Ishikawa (cell line): Measurements from ENCODE around the gene AGPAT3.

Source experiments
- CEBPB ChIP-seq: IDR thresholded peaks from 2 replicates; pipeline ENCODE4 v1.6.1; 2012
- CREB1 ChIP-seq: IDR thresholded peaks from 2 replicates; pipeline ENCODE4 v1.6.1; 2012; ENCODE audit warnings: low read depth
- EGR1 ChIP-seq: IDR thresholded peaks from 2 replicates; pipeline ENCODE4 v1.6.1; 2012
- EP300 ChIP-seq: IDR thresholded peaks from 2 replicates; pipeline ENCODE4 v1.6.1; 2012; ENCODE audit warnings: borderline replicate concordance
- FOXM1 ChIP-seq: IDR thresholded peaks from 2 replicates; pipeline ENCODE4 v1.6.1; 2012; ENCODE audit warnings: low read depth, borderline replicate concordance
- NFIC ChIP-seq: IDR thresholded peaks from 2 replicates; pipeline ENCODE4 v1.6.1; 2012
- RAD21 ChIP-seq: IDR thresholded peaks from 2 replicates; pipeline ENCODE4 v1.6.1; 2012; ENCODE audit warnings: low read depth
- REST ChIP-seq: IDR thresholded peaks from 2 replicates; pipeline ENCODE4 v1.6.1; 2012; ENCODE audit warnings: low read depth, mild to moderate bottlenecking
- TAF1 ChIP-seq: IDR thresholded peaks from 2 replicates; pipeline ENCODE4 v1.6.1; 2012; ENCODE audit warnings: low read depth, mild to moderate bottlenecking
- TCF12 ChIP-seq: IDR thresholded peaks from 2 replicates; pipeline ENCODE4 v1.6.1; 2012; ENCODE audit warnings: low read depth
- TEAD4 ChIP-seq: IDR thresholded peaks from 2 replicates; pipeline ENCODE4 v1.6.1; 2012
- YY1 ChIP-seq: IDR thresholded peaks from 2 replicates; pipeline ENCODE4 v1.6.1; 2012; ENCODE audit warnings: low read depth
- ZBTB7A ChIP-seq: IDR thresholded peaks from 2 replicates; pipeline ENCODE4 v1.6.1; 2012; ENCODE audit warnings: low read depth
- TF ChIP-seq, protein P1 (sequence below): IDR thresholded peaks from 2 replicates; pipeline ENCODE4 v1.6.1; 2012
- TF ChIP-seq, protein P2 (sequence below): IDR thresholded peaks from 2 replicates; pipeline ENCODE4 v1.6.1; 2012

AGPAT3 gene

GRCh38 chr21:43910460-43910859 lies 45.4 kb downstream of the AGPAT3 start:
- TF ChIP-seq, protein P1, sequence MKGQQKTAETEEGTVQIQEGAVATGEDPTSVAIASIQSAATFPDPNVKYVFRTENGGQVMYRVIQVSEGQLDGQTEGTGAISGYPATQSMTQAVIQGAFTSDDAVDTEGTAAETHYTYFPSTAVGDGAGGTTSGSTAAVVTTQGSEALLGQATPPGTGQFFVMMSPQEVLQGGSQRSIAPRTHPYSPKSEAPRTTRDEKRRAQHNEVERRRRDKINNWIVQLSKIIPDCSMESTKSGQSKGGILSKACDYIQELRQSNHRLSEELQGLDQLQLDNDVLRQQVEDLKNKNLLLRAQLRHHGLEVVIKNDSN = no peak
- no peak for TF ChIP-seq FOXM1
- TF ChIP-seq RAD21 = no peak
- no peak for TF ChIP-seq TAF1
- no peak for TF ChIP-seq TEAD4
- TF ChIP-seq TCF12 = no peak
- no peak for TF ChIP-seq EP300
- TF ChIP-seq ZBTB7A = no peak
- no peak for TF ChIP-seq CEBPB
- no peak for TF ChIP-seq YY1
- no peak for TF ChIP-seq CREB1
- TF ChIP-seq, protein P2, sequence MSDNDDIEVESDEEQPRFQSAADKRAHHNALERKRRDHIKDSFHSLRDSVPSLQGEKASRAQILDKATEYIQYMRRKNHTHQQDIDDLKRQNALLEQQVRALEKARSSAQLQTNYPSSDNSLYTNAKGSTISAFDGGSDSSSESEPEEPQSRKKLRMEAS = no peak
- TF ChIP-seq REST = no peak
- no peak for TF ChIP-seq NFIC
- no peak for TF ChIP-seq EGR1

DNA sequence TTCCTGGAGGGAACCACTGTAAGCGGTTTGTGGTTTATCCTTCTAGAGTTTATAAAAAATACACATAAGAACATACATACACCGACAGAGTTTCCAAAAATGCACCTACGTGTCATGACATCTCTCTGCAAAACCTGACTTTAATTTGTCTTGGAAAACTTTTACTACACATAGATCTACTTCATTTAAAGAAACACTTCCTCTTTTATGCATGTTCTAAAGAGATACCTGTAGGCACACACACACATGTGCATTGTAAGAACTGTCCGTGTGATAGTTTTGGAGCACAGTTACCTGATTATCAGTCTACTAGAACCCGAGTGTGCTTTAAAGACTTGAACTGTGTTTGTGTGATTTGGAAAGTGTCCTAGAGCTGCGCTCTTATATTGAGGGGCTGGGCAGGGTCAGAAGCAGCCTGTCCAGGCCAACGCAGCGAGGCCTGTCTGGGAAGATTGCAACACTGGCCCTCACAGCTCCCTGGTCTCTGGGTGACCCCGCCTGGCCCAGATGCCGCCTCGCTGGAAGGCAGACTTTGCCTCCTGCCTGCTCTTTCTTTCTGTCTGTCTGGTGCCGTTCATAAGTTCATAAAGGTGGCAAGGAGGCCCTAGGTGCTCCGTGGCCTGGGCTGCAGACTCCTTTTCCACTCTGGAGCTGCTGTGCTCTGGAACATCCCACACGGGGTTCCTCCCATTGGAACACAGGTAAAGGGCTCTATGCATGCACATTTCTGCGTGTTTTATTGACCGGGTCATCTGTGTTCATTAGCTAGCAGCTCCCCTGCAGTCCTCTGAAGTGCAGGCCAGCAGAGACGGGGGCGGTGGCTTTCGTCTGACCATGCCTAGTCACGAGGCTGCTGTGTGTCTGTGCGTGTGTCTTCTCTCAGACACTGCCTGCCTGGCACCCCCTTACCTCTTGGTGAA lies 46.3 kb downstream of the AGPAT3 start:
- no peak for TF ChIP-seq EGR1
- no peak for TF ChIP-seq EP300
- TF ChIP-seq FOXM1 = no peak
- TF ChIP-seq ZBTB7A = no peak
- TF ChIP-seq, protein P1 = no peak
- TF ChIP-seq, protein P2 = no peak
- no peak for TF ChIP-seq REST
- no peak for TF ChIP-seq TCF12

DNA sequence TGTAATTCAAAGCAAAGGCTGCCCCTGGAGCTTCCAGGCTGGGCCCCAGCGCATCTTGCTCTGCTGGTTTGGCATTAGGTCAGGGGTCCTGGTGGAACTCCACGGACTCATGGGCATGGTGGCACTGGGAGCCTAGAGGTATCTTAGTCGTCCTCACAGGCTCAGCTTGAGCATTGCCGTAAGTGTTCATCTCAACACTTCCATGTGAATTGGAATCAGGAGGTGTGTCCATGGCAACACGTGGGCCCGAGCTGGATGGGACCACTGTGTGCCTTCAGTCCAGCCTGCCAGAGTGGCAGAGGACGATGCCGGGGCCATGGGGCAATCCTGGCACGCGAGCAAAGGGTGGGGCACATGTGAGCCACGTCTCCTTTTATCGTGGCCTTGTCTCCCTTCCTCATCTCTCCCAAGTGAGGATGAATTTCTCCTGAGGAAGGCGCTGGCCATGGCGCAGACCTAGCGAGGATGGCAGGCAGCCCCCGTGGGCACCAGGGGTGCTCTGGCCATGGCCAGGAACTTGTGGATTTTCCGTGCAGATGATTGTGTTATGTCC lies 47.0 kb downstream of the AGPAT3 start:
- TF ChIP-seq CREB1 (no peak), CEBPB (no peak), ZBTB7A (no peak)
- TF ChIP-seq, protein P1 = no peak
- TF ChIP-seq, protein P2 = no peak

DNA sequence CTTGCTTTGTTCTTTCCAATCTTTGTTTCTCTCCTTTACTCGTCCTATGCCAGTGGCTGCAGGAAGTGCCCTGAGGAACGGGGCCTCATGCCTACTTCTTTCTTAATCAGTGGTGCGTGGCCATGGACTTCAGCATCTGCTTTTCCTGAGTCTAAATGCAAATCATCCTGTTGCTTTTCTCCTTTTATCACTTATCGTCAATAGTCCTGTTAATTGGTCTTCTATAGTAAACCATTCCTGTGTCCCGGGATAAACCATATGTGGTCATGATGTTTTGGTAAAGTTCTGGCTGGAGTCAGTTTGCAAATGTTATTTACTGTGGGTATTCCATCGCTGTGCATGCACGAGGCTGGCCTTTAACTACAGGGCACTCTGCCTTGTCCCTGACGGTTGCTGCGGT lies 47.5 kb downstream of the AGPAT3 start:
- TF ChIP-seq EP300 (no peak), REST (no peak), CEBPB (no peak), RAD21 (no peak), ZBTB7A (no peak), NFIC (no peak), TCF12 (no peak), EGR1 (no peak), FOXM1 (no peak), YY1 (no peak)
- TF ChIP-seq, protein P1 = no peak
- TF ChIP-seq, protein P2 = no peak
